ENCODE measurements around the gene F11.
A peak's percentile ranks its signal among the peaks of the same experiment; 100 is the strongest.

Gene F11

DNA sequence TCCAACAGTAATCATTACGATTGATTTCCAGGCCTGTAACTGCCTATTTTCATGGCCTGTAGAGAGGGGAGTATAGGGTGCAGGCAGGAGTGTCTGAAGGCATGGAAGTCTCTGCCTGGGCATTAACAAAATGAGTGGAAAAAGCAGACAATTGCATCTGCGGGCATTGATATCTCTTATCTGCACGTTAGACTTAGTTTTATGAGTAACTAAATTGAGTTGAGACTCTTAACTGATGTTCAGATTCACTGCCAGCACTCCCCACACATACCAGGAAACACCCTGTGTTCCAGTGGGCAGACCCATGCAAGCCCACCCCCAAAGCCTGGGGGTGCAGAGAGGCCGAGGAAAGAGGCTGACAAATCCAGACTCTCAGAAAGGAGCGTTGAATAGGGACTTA lies 33.3 kb downstream of the F11 start:
- H3K4me3 ChIP-seq (replicated peaks; ENCODE audit: low read depth, low read length), result no peak overlapping the region
- TF ChIP-seq, protein P1, sequence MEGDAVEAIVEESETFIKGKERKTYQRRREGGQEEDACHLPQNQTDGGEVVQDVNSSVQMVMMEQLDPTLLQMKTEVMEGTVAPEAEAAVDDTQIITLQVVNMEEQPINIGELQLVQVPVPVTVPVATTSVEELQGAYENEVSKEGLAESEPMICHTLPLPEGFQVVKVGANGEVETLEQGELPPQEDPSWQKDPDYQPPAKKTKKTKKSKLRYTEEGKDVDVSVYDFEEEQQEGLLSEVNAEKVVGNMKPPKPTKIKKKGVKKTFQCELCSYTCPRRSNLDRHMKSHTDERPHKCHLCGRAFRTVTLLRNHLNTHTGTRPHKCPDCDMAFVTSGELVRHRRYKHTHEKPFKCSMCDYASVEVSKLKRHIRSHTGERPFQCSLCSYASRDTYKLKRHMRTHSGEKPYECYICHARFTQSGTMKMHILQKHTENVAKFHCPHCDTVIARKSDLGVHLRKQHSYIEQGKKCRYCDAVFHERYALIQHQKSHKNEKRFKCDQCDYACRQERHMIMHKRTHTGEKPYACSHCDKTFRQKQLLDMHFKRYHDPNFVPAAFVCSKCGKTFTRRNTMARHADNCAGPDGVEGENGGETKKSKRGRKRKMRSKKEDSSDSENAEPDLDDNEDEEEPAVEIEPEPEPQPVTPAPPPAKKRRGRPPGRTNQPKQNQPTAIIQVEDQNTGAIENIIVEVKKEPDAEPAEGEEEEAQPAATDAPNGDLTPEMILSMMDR (IDR thresholded peaks at IDR 0.05; ENCODE audit: low read length, missing control alignments), result no peak

DNA sequence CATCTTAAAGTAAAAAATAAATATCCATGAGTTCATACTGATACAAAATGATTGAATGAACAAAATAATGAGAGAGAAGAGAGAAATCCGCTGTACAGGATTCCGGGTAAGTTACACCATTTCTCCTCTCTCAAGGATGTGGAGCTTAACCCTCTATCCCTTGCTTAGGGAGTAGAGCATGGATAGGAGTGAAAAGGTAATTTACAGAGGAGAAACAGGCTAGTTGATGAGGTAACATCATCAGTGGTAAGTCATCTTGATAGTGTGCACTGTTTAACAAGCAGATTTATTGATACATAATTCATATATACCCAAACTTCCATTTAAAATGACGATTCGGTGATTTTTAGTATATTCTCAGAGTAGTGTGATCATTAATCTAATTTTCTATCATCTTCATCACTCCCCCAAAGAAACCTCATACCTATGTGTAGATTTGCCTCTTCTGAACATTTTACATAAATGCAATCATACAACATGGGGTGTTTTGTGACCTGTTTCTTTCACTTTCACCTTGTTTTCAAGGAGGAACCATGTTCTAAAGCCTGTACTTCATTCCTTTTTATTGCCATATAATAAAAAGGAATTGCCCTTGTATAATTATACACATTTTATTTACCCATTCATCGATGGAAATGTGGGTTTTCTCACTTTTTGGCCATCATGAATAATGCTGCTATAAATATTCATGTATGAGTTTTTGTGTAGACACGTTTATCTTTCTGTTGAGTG lies 34.8 kb downstream of the F11 start:
- DNase-seq (ENCODE audit: low read depth), result no peak
- TF ChIP-seq, protein P1 (IDR thresholded peaks at IDR 0.05; ENCODE audit: low read length, missing control alignments), result no peak

More for the DNA sequence above, 33.3 kb downstream of the F11 start:
- no peak for DNase-seq (ENCODE audit: low read depth)

DNA sequence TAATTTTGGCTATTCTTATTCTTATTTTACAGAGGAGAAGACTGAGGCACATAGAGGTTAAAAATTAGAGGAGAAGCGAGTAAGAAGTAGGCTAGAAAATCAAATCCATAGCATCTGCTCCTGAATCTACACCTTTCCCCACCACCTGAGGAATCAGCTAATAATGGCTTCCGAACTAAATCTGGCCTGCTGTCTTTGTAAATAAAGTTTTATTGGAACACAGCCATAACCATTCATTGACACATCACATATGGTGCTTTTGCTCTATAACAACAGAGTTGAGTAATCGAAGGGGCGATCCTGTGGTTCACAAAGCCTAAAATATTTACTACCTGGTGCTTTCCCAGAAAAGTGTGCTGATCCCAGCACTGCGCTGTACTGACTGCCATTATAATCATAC lies 38.2 kb downstream of the F11 start:
- TF ChIP-seq, protein P1 (IDR thresholded peaks at IDR 0.05; ENCODE audit: low read length, missing control alignments), result no peak
- no peak overlapping the region for H3K4me3 ChIP-seq (replicated peaks; ENCODE audit: low read depth, low read length)
- DNase-seq (ENCODE audit: low read depth), result no peak

More for the DNA sequence above, 34.8 kb downstream of the F11 start:
- no peak overlapping the region for H3K4me3 ChIP-seq (replicated peaks; ENCODE audit: low read depth, low read length)

DNA sequence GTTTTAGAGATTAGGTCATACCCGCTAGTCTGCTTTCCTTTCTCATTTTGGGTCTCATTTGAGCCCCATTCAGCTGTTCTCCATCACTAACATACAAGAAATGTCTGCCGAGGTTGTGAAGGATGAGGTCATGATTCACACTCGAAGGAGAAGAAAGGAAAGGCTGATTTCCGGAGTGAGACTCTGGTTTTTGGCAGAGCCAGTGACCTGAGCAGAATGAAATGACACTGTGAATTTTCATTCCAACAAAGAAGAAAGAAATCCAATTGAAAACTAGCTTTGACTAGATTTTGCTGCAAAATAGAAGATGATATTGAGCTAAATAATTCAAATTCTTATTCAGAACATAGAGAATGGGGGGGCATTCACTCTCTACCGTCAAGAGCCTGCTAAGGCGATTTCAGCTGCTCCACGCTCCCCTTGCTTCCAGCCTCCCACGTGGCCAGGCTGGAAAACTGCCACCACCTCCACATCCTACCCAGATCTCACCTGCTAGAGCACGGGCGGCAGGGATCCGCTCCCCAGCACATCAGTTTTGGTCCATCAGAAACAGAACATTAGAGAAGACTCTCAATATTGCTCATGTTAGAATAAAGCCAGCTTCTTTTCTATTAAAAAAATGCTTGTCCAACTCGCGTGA lies 39.0 kb downstream of the F11 start:
- TF ChIP-seq, protein P1 (IDR thresholded peaks at IDR 0.05; ENCODE audit: low read length, missing control alignments), result no peak
- DNase-seq (ENCODE audit: low read depth), result peak; percentile 26
- no peak overlapping the region for H3K4me3 ChIP-seq (replicated peaks; ENCODE audit: low read depth, low read length)

DNA sequence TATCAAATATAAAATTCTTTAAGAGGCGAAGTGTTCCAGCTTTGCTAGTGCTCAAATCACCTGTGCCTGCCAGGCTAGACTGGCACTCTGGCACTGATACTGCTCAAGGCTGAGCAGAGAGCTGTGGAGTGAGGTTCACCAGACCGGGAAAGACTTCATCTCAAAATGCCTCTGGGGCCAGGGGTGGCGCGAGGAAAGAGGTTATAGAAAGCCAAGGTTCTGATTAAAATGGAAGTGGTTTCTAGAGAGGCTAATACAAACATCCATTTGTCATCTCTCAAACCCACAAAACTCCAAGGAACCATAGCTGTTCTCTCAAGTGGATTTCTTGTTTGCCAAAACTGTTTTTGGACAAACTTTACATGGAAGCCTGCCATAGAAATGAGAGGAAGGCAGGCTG lies 41.5 kb downstream of the F11 start:
- TF ChIP-seq, protein P1 (IDR thresholded peaks at IDR 0.05; ENCODE audit: low read length, missing control alignments), result no peak
- no peak for DNase-seq (ENCODE audit: low read depth)
- H3K4me3 ChIP-seq (replicated peaks; ENCODE audit: low read depth, low read length), result no peak overlapping the region

DNA sequence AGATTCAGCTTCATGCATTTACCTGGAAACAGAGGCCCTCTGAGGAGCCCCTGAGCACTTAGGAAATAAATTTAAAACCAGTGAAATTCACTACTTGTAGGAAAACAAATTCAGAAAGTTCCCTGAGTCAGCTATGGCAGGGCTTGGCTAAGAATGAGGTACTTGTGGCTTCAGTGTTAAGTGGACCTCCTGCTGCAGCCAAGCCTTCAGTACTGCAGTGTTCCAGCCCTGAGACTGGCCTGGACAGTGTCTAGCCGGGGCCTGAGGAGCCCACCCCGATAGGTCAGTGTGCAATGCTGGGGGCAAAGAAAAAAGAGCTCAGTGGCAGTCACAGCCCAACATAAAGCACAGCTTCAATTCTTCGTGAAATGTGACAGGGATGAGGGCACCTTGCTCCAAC lies 41.9 kb downstream of the F11 start:
- TF ChIP-seq, protein P1 (IDR thresholded peaks at IDR 0.05; ENCODE audit: low read length, missing control alignments), result no peak
- no peak overlapping the region for H3K4me3 ChIP-seq (replicated peaks; ENCODE audit: low read depth, low read length)
- no peak for DNase-seq (ENCODE audit: low read depth)

Measured in fibroblast of pulmonary artery (primary cell).